CD4-positive, alpha-beta T cell (primary cell): ENCODE results near the gene ST3GAL5. TPM values are rescaled to one million over a fixed set of nuclear protein-coding genes. Genes with fewer than 3 reads are reported as not detected.

Experiments
- ATAC-seq: fragments of 200-7000 bp; cut with Tn5 transposase; one replicate; pipeline ENCODE4 v1.10.0; 2022; ENCODE audit warnings: mild to moderate bottlenecking; ENCODE audit not compliant: poor library complexity
- CTCF ChIA-PET: fragments of 350-600 bp; sonication (Branson Sonifier 250); formaldehyde crosslinking; loops from one replicate; lab custom pipeline; 2021; ENCODE audit warnings: antibody characterized with exemption, inconsistent platforms; lab: Charles Lee
- POLR2A ChIA-PET: fragments of 350-600 bp; sonication (Branson Sonifier 250); formaldehyde crosslinking; loops from one replicate; lab custom pipeline; 2021; ENCODE audit warnings: antibody characterized with exemption, inconsistent platforms; lab: Charles Lee
- DNase-seq, 14 experiments: peaks; one replicate each; pipeline ENCODE4 v3.0.0-alpha.2; 2013 to 2020; ENCODE audit warnings: mixed read lengths in 2 of 14
- H3K27ac ChIP-seq, 2 donors: one replicate each; pipeline versions ENCODE4 v1.5.1 to v1.7.0; 2013; ENCODE audit warnings: low read length in 2 of 2, low read depth in 1 of 2, mild to moderate bottlenecking in 1 of 2
- H3K27me3 ChIP-seq, 2 experiments: 1 replicate in 1 of 2; 2 replicates in 1 of 2; pipeline versions ENCODE4 v1.6.1 to v1.7.0; 2013; ENCODE audit warnings: low read length in 2 of 2, control low read depth in 1 of 2, mild to moderate bottlenecking in 1 of 2, moderate library complexity in 1 of 2; ENCODE audit not compliant: insufficient read depth in 2 of 2, control insufficient read depth in 1 of 2
- H3K36me3 ChIP-seq: one replicate; pipeline ENCODE4 v1.6.1; 2013; ENCODE audit warnings: low read length, control low read depth; ENCODE audit not compliant: insufficient read depth
- H3K4me1 ChIP-seq: one replicate; pipeline ENCODE4 v1.6.1; 2013; ENCODE audit warnings: low read length, control low read depth; ENCODE audit not compliant: insufficient read depth
- H3K4me3 ChIP-seq: one replicate; pipeline ENCODE4 v1.5.1; 2013; ENCODE audit warnings: mild to moderate bottlenecking, low read length, moderate library complexity
- H3K9me3 ChIP-seq, 2 experiments: 1 replicate in 1 of 2; 2 replicates in 1 of 2; pipeline versions ENCODE4 v1.6.1 to v1.7.0; 2013; ENCODE audit warnings: low read length in 2 of 2, mild to moderate bottlenecking in 2 of 2, control low read depth in 1 of 2, moderate library complexity in 1 of 2; ENCODE audit not compliant: control insufficient read depth in 1 of 2, insufficient read depth in 1 of 2
- H3K27ac Mint-ChIP-seq: one replicate; pipeline ENCODE4 v1.8.0; 2020; ENCODE audit warnings: mixed read lengths
- H3K27me3 Mint-ChIP-seq: one replicate; pipeline ENCODE4 v1.8.0; 2021; ENCODE audit warnings: mixed read lengths
- H3K36me3 Mint-ChIP-seq: one replicate; pipeline ENCODE4 v1.8.0; 2021; ENCODE audit warnings: low read depth, mixed read lengths
- H3K4me1 Mint-ChIP-seq: one replicate; pipeline ENCODE4 v1.8.0; 2021; ENCODE audit warnings: low read depth, mixed read lengths
- H3K4me3 Mint-ChIP-seq: one replicate; pipeline ENCODE4 v1.8.0; 2020; ENCODE audit warnings: mild to moderate bottlenecking, mixed read lengths
- H3K9me3 Mint-ChIP-seq: one replicate; pipeline ENCODE4 v1.8.0; 2020; ENCODE audit warnings: mixed read lengths
- intact Hi-C, 2 experiments: fragments of 100-400 bp; cut with DNase I in 1 of 2; cut with micrococcal nuclease in 1 of 2; formaldehyde crosslinking; loops; one replicate each; pipeline versions ENCODE4 v1.15.1 to v1.9.0; 2023 to 2025; cut with DNase I, micrococcal nuclease
- total RNA-seq, 174 experiments: library from RNA in 2 of 174; stranded (reverse) in 2 of 174; gene quantifications; one replicate each; pipeline ENCODE4 v1.2.3 and lab custom pipeline; 2021 to 2026
- TF ChIP-seq, protein P1 (sequence below): fragments of 200-600 bp; IDR thresholded peaks from one replicate; pipeline ENCODE4 v1.8.0; 2022; ENCODE audit warnings: antibody characterized with exemption, mild to moderate bottlenecking

Gene ST3GAL5
- total RNA-seq, 2 experiments from 2014 or later = 76.7 to 77.8 TPM

DNA sequence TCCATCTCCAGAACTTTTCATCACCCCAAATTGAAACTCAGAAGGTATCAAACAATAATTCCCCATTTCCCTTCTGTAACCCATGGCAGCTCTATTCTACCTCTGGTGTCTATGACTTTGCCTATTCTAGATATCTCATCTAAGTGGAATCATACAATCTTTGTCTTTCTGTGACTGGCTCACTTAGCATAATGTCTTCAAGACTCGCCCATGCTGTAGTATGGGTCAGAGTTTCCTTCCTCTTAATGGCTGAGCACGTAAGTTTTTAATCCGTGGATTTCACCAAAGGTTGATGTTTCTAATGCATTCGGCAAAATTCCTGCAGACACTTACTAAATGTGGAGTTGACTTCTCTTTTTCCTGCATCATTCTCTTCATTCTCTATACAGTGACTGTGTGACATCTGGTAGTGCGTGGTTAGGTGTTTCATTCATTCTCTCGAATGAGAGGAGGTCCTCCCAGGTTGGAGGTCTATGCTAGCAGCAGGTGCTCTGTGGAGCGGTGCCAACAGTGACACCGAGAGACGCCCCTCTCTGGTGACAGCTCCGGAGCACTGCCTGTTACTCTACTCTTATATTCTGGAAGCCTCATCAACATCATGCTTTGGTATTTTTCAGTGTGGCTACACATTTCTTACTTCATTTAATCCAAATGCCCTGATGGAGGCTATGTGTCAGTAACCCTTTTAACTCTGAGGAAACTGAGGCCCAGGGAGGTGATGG lies 84.9 kb downstream of the ST3GAL5 start:
- intact Hi-C loops = no loop called here
- Mint-ChIP-seq H3K27me3 (peaks cover 6% of the 10 kb centered on the region), H3K4me3 (no peak overlapping the region), H3K36me3 (no peaks in the 10 kb centered on the region), H3K4me1 (peaks cover 14% of the 10 kb centered on the region), H3K9me3 (no peaks in the 10 kb centered on the region), H3K27ac (no peak overlapping the region)
- no peaks in the 10 kb centered on the region for H3K36me3 ChIP-seq
- no peak for ATAC-seq
- no peak overlapping the region for H3K4me3 ChIP-seq
- peaks cover 9% of the 10 kb centered on the region for H3K4me1 ChIP-seq
- H3K27me3 ChIP-seq = peaks cover 0 to 5% of the 10 kb centered on the region in 2 experiments
- CTCF ChIA-PET = interaction anchor here (1.4 kb wide), 1 partner anchor 10 kb away, joined by 3 read pairs; no protein-coding TSS in a partner anchor
- TF ChIP-seq, protein P1, sequence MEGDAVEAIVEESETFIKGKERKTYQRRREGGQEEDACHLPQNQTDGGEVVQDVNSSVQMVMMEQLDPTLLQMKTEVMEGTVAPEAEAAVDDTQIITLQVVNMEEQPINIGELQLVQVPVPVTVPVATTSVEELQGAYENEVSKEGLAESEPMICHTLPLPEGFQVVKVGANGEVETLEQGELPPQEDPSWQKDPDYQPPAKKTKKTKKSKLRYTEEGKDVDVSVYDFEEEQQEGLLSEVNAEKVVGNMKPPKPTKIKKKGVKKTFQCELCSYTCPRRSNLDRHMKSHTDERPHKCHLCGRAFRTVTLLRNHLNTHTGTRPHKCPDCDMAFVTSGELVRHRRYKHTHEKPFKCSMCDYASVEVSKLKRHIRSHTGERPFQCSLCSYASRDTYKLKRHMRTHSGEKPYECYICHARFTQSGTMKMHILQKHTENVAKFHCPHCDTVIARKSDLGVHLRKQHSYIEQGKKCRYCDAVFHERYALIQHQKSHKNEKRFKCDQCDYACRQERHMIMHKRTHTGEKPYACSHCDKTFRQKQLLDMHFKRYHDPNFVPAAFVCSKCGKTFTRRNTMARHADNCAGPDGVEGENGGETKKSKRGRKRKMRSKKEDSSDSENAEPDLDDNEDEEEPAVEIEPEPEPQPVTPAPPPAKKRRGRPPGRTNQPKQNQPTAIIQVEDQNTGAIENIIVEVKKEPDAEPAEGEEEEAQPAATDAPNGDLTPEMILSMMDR = no peak
- POLR2A ChIA-PET = no interaction called here
- H3K9me3 ChIP-seq = no peaks in the 10 kb centered on the region
- H3K27ac ChIP-seq = no peak overlapping the region
- DNase-seq = no peak

DNA sequence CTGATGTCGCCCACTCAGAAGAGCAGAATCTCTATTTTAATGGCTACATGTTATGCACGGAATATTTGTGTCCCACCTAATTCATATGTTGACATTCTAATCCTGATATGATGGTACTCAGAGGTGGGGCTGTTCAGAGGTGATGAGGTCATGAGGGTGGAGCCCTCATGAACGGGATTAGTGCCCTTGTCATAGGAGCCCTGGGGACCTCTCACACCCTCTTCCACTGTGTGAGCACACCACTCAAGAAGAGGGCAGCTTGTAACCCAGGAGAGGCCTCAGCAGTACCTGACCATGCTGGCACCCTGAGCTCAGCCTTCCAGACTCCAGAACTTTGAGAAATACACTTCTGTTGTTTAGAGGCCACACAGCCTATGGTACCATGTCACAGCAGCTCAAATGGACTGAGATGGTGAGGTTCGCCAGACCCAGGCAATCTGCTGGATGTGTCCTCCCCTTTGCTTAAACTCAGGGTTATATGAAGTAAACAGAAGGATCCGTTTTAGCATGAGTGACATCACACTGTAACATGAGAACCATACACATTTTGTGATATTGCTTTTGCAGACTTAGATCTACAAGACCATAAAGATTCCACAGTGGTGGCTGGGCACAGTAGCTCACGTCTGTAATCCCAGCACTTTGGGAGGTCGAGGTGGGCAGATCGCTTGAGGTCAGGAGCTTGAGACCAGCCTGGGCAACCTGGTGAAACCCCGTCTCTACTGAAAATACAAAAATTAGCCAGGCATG lies 86.3 kb downstream of the ST3GAL5 start:
- no peak for ATAC-seq
- intact Hi-C loops = no loop called here
- H3K4me1 ChIP-seq = peaks cover 9% of the 10 kb centered on the region
- H3K4me3 ChIP-seq = no peak overlapping the region
- Mint-ChIP-seq H3K27ac (no peak overlapping the region), H3K4me1 (peaks cover 14% of the 10 kb centered on the region), H3K36me3 (no peaks in the 10 kb centered on the region), H3K9me3 (no peaks in the 10 kb centered on the region), H3K4me3 (no peak overlapping the region), H3K27me3 (peaks cover 16% of the 10 kb centered on the region)
- DNase-seq = peak in 1 of 14 experiments; percentile 12
- H3K27ac ChIP-seq = no peak overlapping the region
- H3K36me3 ChIP-seq = no peaks in the 10 kb centered on the region
- H3K9me3 ChIP-seq = no peaks in the 10 kb centered on the region
- TF ChIP-seq, protein P1 = no peak
- ChIA-PET POLR2A (no interaction called here), CTCF (interaction anchor here (0.6 to 1.4 kb wide), 2 partner anchors 12 to 45 kb away, joined by 3 read pairs; no protein-coding TSS in a partner anchor)
- peaks cover 0 to 5% of the 10 kb centered on the region in 2 experiments for H3K27me3 ChIP-seq

DNA sequence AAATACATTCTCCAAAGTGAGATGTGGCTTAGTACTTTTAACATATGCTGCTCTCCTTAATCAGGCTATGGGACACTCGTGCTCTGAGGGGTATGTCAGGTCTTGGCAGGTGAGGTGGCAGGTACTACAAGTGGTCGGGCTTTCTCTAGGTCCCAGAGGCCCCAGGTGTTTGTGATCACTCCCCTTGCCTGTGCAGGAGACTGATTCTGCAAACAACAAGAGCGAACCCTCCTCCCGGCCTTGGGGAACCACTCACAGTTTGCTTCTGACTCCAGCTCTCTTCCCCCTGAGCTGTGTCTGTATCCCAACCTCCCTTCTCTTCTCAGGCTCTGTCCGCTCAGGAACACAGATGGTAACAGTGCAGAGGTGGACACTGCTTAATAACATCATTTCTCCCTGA lies 86.9 kb downstream of the ST3GAL5 start:
- Histone ChIP-seq H3K27ac (no peak overlapping the region), H3K27me3 (peaks cover 0 to 5% of the 10 kb centered on the region in 2 experiments), H3K4me3 (no peak overlapping the region), H3K4me1 (peaks cover 9% of the 10 kb centered on the region), H3K9me3 (no peaks in the 10 kb centered on the region), H3K36me3 (no peaks in the 10 kb centered on the region)
- ATAC-seq (no peak), DNase-seq (peak in 1 of 14 experiments; percentile 17)
- peaks cover 21% of the 10 kb centered on the region for H3K27me3 Mint-ChIP-seq
- no peaks in the 10 kb centered on the region for H3K36me3 Mint-ChIP-seq
- no peaks in the 10 kb centered on the region for H3K9me3 Mint-ChIP-seq
- POLR2A ChIA-PET = no interaction called here
- intact Hi-C loops = no loop called here
- no peak overlapping the region for H3K4me3 Mint-ChIP-seq
- H3K4me1 Mint-ChIP-seq = peaks cover 14% of the 10 kb centered on the region
- CTCF ChIA-PET = no interaction called here
- no peak overlapping the region for H3K27ac Mint-ChIP-seq
- TF ChIP-seq, protein P1 = no peak
